ENCODE measurements around the gene SPRTN.
"Not testable (repeated sequence)": the region's sequence is repeated elsewhere in the genome, so short reads cannot be mapped to it uniquely, and the experiment has no call there.

DNA sequence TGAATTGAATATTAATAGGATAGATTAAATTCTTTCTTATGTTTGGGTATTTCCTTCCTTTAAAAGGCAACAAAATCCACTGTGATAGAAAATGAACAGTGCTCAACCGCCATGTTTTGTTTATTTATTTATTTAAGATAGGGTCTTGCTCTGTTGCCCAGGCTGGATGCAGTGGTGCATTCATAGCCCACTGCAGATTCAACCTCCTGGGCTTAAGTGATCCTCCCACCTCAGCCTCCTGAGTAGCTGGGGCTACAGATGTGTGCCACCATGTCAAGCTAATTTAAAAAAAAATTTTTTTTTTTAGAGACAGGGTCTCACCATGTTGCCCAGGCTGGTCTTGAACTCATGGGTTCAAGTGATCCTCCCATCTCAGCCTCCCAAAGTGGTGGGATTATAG is 10.8 kb downstream of the SPRTN start:
- TF ChIP-seq, protein P1, sequence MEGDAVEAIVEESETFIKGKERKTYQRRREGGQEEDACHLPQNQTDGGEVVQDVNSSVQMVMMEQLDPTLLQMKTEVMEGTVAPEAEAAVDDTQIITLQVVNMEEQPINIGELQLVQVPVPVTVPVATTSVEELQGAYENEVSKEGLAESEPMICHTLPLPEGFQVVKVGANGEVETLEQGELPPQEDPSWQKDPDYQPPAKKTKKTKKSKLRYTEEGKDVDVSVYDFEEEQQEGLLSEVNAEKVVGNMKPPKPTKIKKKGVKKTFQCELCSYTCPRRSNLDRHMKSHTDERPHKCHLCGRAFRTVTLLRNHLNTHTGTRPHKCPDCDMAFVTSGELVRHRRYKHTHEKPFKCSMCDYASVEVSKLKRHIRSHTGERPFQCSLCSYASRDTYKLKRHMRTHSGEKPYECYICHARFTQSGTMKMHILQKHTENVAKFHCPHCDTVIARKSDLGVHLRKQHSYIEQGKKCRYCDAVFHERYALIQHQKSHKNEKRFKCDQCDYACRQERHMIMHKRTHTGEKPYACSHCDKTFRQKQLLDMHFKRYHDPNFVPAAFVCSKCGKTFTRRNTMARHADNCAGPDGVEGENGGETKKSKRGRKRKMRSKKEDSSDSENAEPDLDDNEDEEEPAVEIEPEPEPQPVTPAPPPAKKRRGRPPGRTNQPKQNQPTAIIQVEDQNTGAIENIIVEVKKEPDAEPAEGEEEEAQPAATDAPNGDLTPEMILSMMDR (IDR thresholded peaks at IDR 0.05 in 8 of 11, conservative IDR thresholded peaks at IDR 0.05 in 3 of 11) = not testable (repeated sequence)
- TF ChIP-seq POLR2A (IDR thresholded peaks at IDR 0.05) = not testable (repeated sequence)
